Mesendoderm (in vitro differentiated cells): ENCODE data around the gene TNS3.

ENCODE experiments used
- DNase-seq: peaks from one replicate; pipeline ENCODE4 v3.0.0; 2013
- H2AK5ac ChIP-seq: 2 replicates; pipeline ENCODE4 v1.6.1; 2013; ENCODE audit warnings: low read length, inconsistent platforms
- H2BK120ac ChIP-seq: 2 replicates; pipeline ENCODE4 v1.6.1; 2013; ENCODE audit warnings: low read depth, mild to moderate bottlenecking, low read length, moderate library complexity, mixed read lengths
- H2BK15ac ChIP-seq: replicated peaks from 2 replicates; pipeline ENCODE4 v1.6.1; 2013; ENCODE audit warnings: low read depth, mild to moderate bottlenecking, moderate library complexity
- H2BK5ac ChIP-seq: 2 replicates; pipeline ENCODE4 v1.6.1; 2013; ENCODE audit warnings: low read length, inconsistent platforms
- H3K18ac ChIP-seq: 2 replicates; pipeline ENCODE4 v1.6.1; 2013; ENCODE audit warnings: mild to moderate bottlenecking, low read length, mixed read lengths
- H3K23ac ChIP-seq: one replicate; pipeline ENCODE4 v1.6.1; 2013; ENCODE audit warnings: low read length
- H3K27ac ChIP-seq: 2 replicates; pipeline ENCODE4 v1.5.1; 2013; ENCODE audit warnings: low read depth, mild to moderate bottlenecking, inconsistent platforms, low read length, moderate library complexity
- H3K27me3 ChIP-seq: 2 replicates; pipeline ENCODE4 v1.6.1; 2013; ENCODE audit warnings: low read length, control low read depth, mild to moderate bottlenecking, inconsistent platforms; ENCODE audit not compliant: insufficient read depth, poor library complexity
- H3K36me3 ChIP-seq: 2 replicates; pipeline ENCODE4 v1.6.1; 2013; ENCODE audit warnings: low read length, inconsistent platforms; ENCODE audit not compliant: control insufficient read depth, insufficient read depth
- H3K4ac ChIP-seq: one replicate; pipeline ENCODE4 v1.6.1; 2013; ENCODE audit warnings: low read depth, mild to moderate bottlenecking, low read length, moderate library complexity
- H3K4me1 ChIP-seq: 2 replicates; pipeline ENCODE4 v1.6.1; 2013; ENCODE audit warnings: low read depth, low read length, inconsistent platforms; ENCODE audit not compliant: control insufficient read depth
- H3K4me2 ChIP-seq: 2 replicates; pipeline ENCODE4 v1.6.1; 2013; ENCODE audit warnings: low read length
- H3K4me3 ChIP-seq: 2 replicates; pipeline ENCODE4 v1.5.1; 2013; ENCODE audit warnings: mild to moderate bottlenecking, low read length
- H3K56ac ChIP-seq: one replicate; pipeline ENCODE4 v1.6.1; 2013; ENCODE audit warnings: low read length
- H3K79me1 ChIP-seq: 2 replicates; pipeline ENCODE4 v1.6.1; 2013; ENCODE audit warnings: low read length, inconsistent platforms
- H3K79me2 ChIP-seq: 2 replicates; pipeline ENCODE4 v1.6.1; 2013; ENCODE audit warnings: mild to moderate bottlenecking, low read length; ENCODE audit not compliant: control insufficient read depth, insufficient read depth
- H3K9ac ChIP-seq: 2 replicates; pipeline ENCODE4 v1.6.1; 2013; ENCODE audit warnings: low read length, inconsistent platforms
- H4K5ac ChIP-seq: one replicate; pipeline ENCODE4 v1.6.1; 2013; ENCODE audit warnings: low read length
- H4K8ac ChIP-seq: one replicate; pipeline ENCODE4 v1.6.1; 2013; ENCODE audit warnings: low read depth, mild to moderate bottlenecking, control low read depth, low read length, moderate library complexity
- WGBS: extraction: QIAGEN DNeasy Blood & Tissue Kit; methylation state at CpG from one replicate; pipeline ENCODE4 v1.1.7; 2013; ENCODE audit warnings: low lambda C conversion rate, missing lambda C conversion rate; ENCODE audit not compliant: insufficient coverage; ENCODE audit errors: extremely low coverage; 5-methylcytosine and 5-hydroxymethylcytosine counted together

Gene TNS3

GRCh38 chr7:47407821-47408674 lies 173.9 kb downstream of the TNS3 start:
- DNase-seq: no peak
- H3K4ac ChIP-seq: no peak overlapping the region
- H3K56ac ChIP-seq: no peak overlapping the region
- no peak overlapping the region for H3K23ac ChIP-seq
- H3K27ac ChIP-seq: no peak overlapping the region
- no peak overlapping the region for H3K4me2 ChIP-seq
- no peaks in the 10 kb centered on the region for H3K27me3 ChIP-seq
- no peaks in the 10 kb centered on the region for H3K79me1 ChIP-seq
- no peaks in the 10 kb centered on the region for H3K4me1 ChIP-seq
- no peak overlapping the region for H3K4me3 ChIP-seq
- no peaks in the 10 kb centered on the region for H3K79me2 ChIP-seq
- no peak overlapping the region for H3K18ac ChIP-seq
- H2AK5ac ChIP-seq: no peak overlapping the region
- no peaks in the 10 kb centered on the region for H3K36me3 ChIP-seq
- H4K8ac ChIP-seq: no peak overlapping the region
- no peak overlapping the region for H4K5ac ChIP-seq
- WGBS: no CpG with 5 or more reads among the region's 14 CpGs
- no peak overlapping the region for H2BK5ac ChIP-seq
- no peak overlapping the region for H2BK120ac ChIP-seq
- H3K9ac ChIP-seq: no peak overlapping the region
- H2BK15ac ChIP-seq: no peak overlapping the region

GRCh38 chr7:47407136-47407535 lies 174.8 kb downstream of the TNS3 start:
- H2BK5ac ChIP-seq: no peak overlapping the region
- H2BK120ac ChIP-seq: no peak overlapping the region
- DNase-seq: no peak
- no peak overlapping the region for H4K5ac ChIP-seq
- H4K8ac ChIP-seq: no peak overlapping the region
- H2AK5ac ChIP-seq: no peak overlapping the region
- no peak overlapping the region for H3K9ac ChIP-seq
- no peaks in the 10 kb centered on the region for H3K27me3 ChIP-seq
- H3K4me1 ChIP-seq: no peaks in the 10 kb centered on the region
- H3K4ac ChIP-seq: no peak overlapping the region
- H3K23ac ChIP-seq: no peak overlapping the region
- no peak overlapping the region for H3K27ac ChIP-seq
- H3K18ac ChIP-seq: no peak overlapping the region
- no peak overlapping the region for H3K4me3 ChIP-seq
- H3K79me1 ChIP-seq: no peaks in the 10 kb centered on the region
- H3K56ac ChIP-seq: no peak overlapping the region
- no peak overlapping the region for H3K4me2 ChIP-seq
- H3K36me3 ChIP-seq: no peaks in the 10 kb centered on the region
- no peaks in the 10 kb centered on the region for H3K79me2 ChIP-seq
- H2BK15ac ChIP-seq: no peak overlapping the region
- no CpG with 5 or more reads among the region's 13 CpGs for WGBS

GRCh38 chr7:47406801-47407129 lies 175.1 kb downstream of the TNS3 start:
- Histone ChIP-seq H3K4ac (no peak overlapping the region), H3K23ac (no peak overlapping the region), H3K9ac (no peak overlapping the region), H2AK5ac (no peak overlapping the region), H3K27ac (no peak overlapping the region), H2BK120ac (no peak overlapping the region), H4K5ac (no peak overlapping the region), H3K4me3 (no peak overlapping the region), H3K56ac (no peak overlapping the region), H3K18ac (no peak overlapping the region), H4K8ac (no peak overlapping the region), H3K27me3 (no peaks in the 10 kb centered on the region), H3K79me1 (no peaks in the 10 kb centered on the region), H3K36me3 (no peaks in the 10 kb centered on the region), H3K79me2 (no peaks in the 10 kb centered on the region), H3K4me2 (no peak overlapping the region), H3K4me1 (no peaks in the 10 kb centered on the region), H2BK5ac (no peak overlapping the region), H2BK15ac (no peak overlapping the region)
- WGBS: no CpG with 5 or more reads among the region's 11 CpGs
- DNase-seq: no peak

- no peak for DNase-seq
- no peak overlapping the region for H2BK5ac ChIP-seq
Measured at GRCh38 chr7:47405921-47406800, 175.8 kb downstream of the TNS3 start.

GRCh38 chr7:47405286-47405904 lies 176.5 kb downstream of the TNS3 start:
- Histone ChIP-seq H2BK15ac (no peak overlapping the region), H3K79me1 (no peaks in the 10 kb centered on the region), H3K4ac (no peak overlapping the region), H3K56ac (no peak overlapping the region), H3K18ac (no peak overlapping the region), H3K36me3 (no peaks in the 10 kb centered on the region), H3K79me2 (no peaks in the 10 kb centered on the region), H3K27ac (no peak overlapping the region), H3K23ac (no peak overlapping the region), H3K4me3 (no peak overlapping the region), H2BK120ac (no peak overlapping the region), H3K4me2 (no peak overlapping the region), H2AK5ac (no peak overlapping the region), H4K8ac (no peak overlapping the region), H3K27me3 (no peaks in the 10 kb centered on the region), H4K5ac (no peak overlapping the region), H2BK5ac (no peak overlapping the region), H3K4me1 (no peaks in the 10 kb centered on the region), H3K9ac (no peak overlapping the region)
- no CpG with 5 or more reads among the region's 8 CpGs for WGBS
- no peak for DNase-seq

More at GRCh38 chr7:47405921-47406800, 175.8 kb downstream of the TNS3 start:
- no peak overlapping the region for H4K8ac ChIP-seq
- H3K27me3 ChIP-seq: no peaks in the 10 kb centered on the region
- no peak overlapping the region for H3K4ac ChIP-seq
- no peak overlapping the region for H3K56ac ChIP-seq
- no peak overlapping the region for H3K4me2 ChIP-seq
- H2BK15ac ChIP-seq: no peak overlapping the region
- WGBS: no CpG with 5 or more reads among the region's 13 CpGs
- H3K36me3 ChIP-seq: no peaks in the 10 kb centered on the region
- no peak overlapping the region for H2BK120ac ChIP-seq
- no peak overlapping the region for H2AK5ac ChIP-seq
- no peaks in the 10 kb centered on the region for H3K4me1 ChIP-seq
- H3K23ac ChIP-seq: no peak overlapping the region
- H3K79me1 ChIP-seq: no peaks in the 10 kb centered on the region
- H3K18ac ChIP-seq: no peak overlapping the region
- H4K5ac ChIP-seq: no peak overlapping the region
- no peak overlapping the region for H3K4me3 ChIP-seq
- no peak overlapping the region for H3K27ac ChIP-seq
- H3K9ac ChIP-seq: no peak overlapping the region
- no peaks in the 10 kb centered on the region for H3K79me2 ChIP-seq
